IMR-90 (cell line): Measurements from ENCODE around the gene KCNK4. TPM values are rescaled to one million over a fixed set of nuclear protein-coding genes. Genes with fewer than 3 reads are reported as not detected.

Source experiments
- ATAC-seq: fragments of 200-7000 bp; cut with Tn5 transposase; 2 replicates; pipeline ENCODE4 v1.9.1; 2020; ENCODE audit warnings: low read depth, mild to moderate bottlenecking, moderate library complexity
- BruUV-seq: library from RNA; stranded (reverse); fragments of 400-500 nt; replicated peaks from 2 replicates; lab custom pipeline; 2021; lab: Mats Ljungman, UMichigan
- CTCF ChIA-PET: fragments of 300-600 bp; formaldehyde crosslinking; extraction: SDS; loops from one replicate; lab custom pipeline; 2021; ENCODE audit warnings: antibody characterized with exemption; lab: Yijun Ruan, JAX
- POLR2A ChIA-PET: fragments of 300-600 bp; sonication (Branson Sonifier 250); formaldehyde crosslinking; loops from one replicate; lab custom pipeline; 2022; ENCODE audit warnings: antibody characterized with exemption; ENCODE audit not compliant: unreplicated experiment; lab: Charles Lee
- DNase-seq: peaks from one replicate; pipeline ENCODE4 v3.0.0; 2013
- H2AFZ ChIP-seq: replicated peaks from 2 replicates; pipeline ENCODE3; 2013; ENCODE audit warnings: low read length, mild to moderate bottlenecking; ENCODE audit not compliant: poor library complexity
- H2AK5ac ChIP-seq: 2 replicates; pipeline ENCODE4 v1.6.1; 2013; ENCODE audit warnings: low read depth, low read length, inconsistent platforms
- H2AK9ac ChIP-seq: replicated peaks from 2 replicates; pipeline ENCODE3; 2013; ENCODE audit warnings: mild to moderate bottlenecking, low read depth, low read length, moderate library complexity; ENCODE audit not compliant: poor library complexity
- H2BK120ac ChIP-seq: 2 replicates; pipeline ENCODE4 v1.6.1; 2013; ENCODE audit warnings: low read depth, low read length, inconsistent platforms
- H2BK15ac ChIP-seq: 3 replicates; pipeline ENCODE4 v1.6.1; 2013; ENCODE audit warnings: low read depth, low read length, inconsistent platforms
- H2BK20ac ChIP-seq: 2 replicates; pipeline ENCODE4 v1.6.1; 2013; ENCODE audit warnings: low read depth, mild to moderate bottlenecking, inconsistent platforms, low read length, moderate library complexity
- H2BK5ac ChIP-seq: 2 replicates; pipeline ENCODE4 v1.6.1; 2013; ENCODE audit warnings: mild to moderate bottlenecking, low read depth, low read length, inconsistent platforms; ENCODE audit not compliant: poor library complexity, severe bottlenecking
- H3K14ac ChIP-seq: replicated peaks from 2 replicates; pipeline ENCODE4 v1.6.1; 2013; ENCODE audit warnings: low read depth, low read length, inconsistent platforms
- H3K18ac ChIP-seq: 2 replicates; pipeline ENCODE4 v1.6.1; 2013; ENCODE audit warnings: low read depth, low read length, control low read depth
- H3K23ac ChIP-seq: 2 replicates; pipeline ENCODE4 v1.6.1; 2013; ENCODE audit warnings: low read depth, low read length, inconsistent platforms
- H3K27ac ChIP-seq: 2 replicates; pipeline ENCODE4 v1.5.1; 2013; ENCODE audit warnings: mild to moderate bottlenecking, control low read depth, low read length; ENCODE audit not compliant: insufficient read depth
- H3K27me3 ChIP-seq: 2 replicates; pipeline ENCODE4 v1.6.1; 2013; ENCODE audit warnings: low read length; ENCODE audit not compliant: control insufficient read depth, insufficient read depth
- H3K36me3 ChIP-seq: 2 replicates; pipeline ENCODE4 v1.6.1; 2013; ENCODE audit warnings: low read length, mixed read lengths; ENCODE audit not compliant: control insufficient read depth, insufficient read depth
- H3K4ac ChIP-seq: 2 replicates; pipeline ENCODE4 v1.6.1; 2013; ENCODE audit warnings: low read depth, low read length, inconsistent platforms
- H3K4me1 ChIP-seq: 2 replicates; pipeline ENCODE4 v1.6.1; 2013; ENCODE audit warnings: low read length, mixed read lengths; ENCODE audit not compliant: control insufficient read depth, insufficient read depth
- H3K4me2 ChIP-seq: 2 replicates; pipeline ENCODE4 v1.6.1; 2013; ENCODE audit warnings: low read depth, mild to moderate bottlenecking, control low read depth, low read length, moderate library complexity
- H3K4me3 ChIP-seq: 2 replicates; pipeline ENCODE4 v1.5.1; 2013; ENCODE audit warnings: low read depth, mild to moderate bottlenecking, control low read depth, low read length, moderate library complexity; ENCODE audit not compliant: insufficient read depth
- H3K56ac ChIP-seq: 2 replicates; pipeline ENCODE4 v1.6.1; 2013; ENCODE audit warnings: low read length, inconsistent platforms; ENCODE audit not compliant: insufficient read depth; ENCODE audit errors: extremely low read depth
- H3K79me1 ChIP-seq, 2 experiments: 2 replicates each; pipeline ENCODE4 v1.6.1; 2013; ENCODE audit warnings: low read length in 2 of 2, inconsistent platforms in 1 of 2, low read depth in 1 of 2
- H3K9ac ChIP-seq: 2 replicates; pipeline ENCODE4 v1.6.1; 2013; ENCODE audit warnings: low read depth, low read length, control low read depth
- H3K9me1 ChIP-seq: 2 replicates; pipeline ENCODE4 v1.6.1; 2013; ENCODE audit warnings: low read length, inconsistent platforms; ENCODE audit not compliant: insufficient read depth
- H3K9me3 ChIP-seq: 2 replicates; pipeline ENCODE4 v1.6.1; 2013; ENCODE audit warnings: low read length; ENCODE audit not compliant: control insufficient read depth, insufficient read depth
- H4K20me1 ChIP-seq: 2 replicates; pipeline ENCODE4 v1.6.1; 2013; ENCODE audit warnings: low read length, inconsistent platforms; ENCODE audit not compliant: insufficient read depth
- H4K5ac ChIP-seq: 2 replicates; pipeline ENCODE4 v1.6.1; 2013; ENCODE audit warnings: mild to moderate bottlenecking, low read depth, low read length, control low read depth
- H4K8ac ChIP-seq, 2 experiments: 2 replicates each; pipeline ENCODE4 v1.6.1; 2013; ENCODE audit warnings: low read depth in 2 of 2, low read length in 2 of 2, control low read depth in 1 of 2, inconsistent platforms in 1 of 2
- H4K91ac ChIP-seq: 2 replicates; pipeline ENCODE4 v1.6.1; 2013; ENCODE audit warnings: low read depth, low read length, inconsistent platforms; ENCODE audit not compliant: insufficient read depth
- BHLHE40 ChIP-seq: fragments of 150-350 bp; IDR thresholded peaks from 2 replicates; pipeline ENCODE4 v1.6.1; 2016; ENCODE audit warnings: mild to moderate bottlenecking, low read depth, low read length
- CEBPB ChIP-seq: IDR thresholded peaks from 2 replicates; pipeline ENCODE4 v1.6.1; 2012; ENCODE audit warnings: low read depth, low read length, improper control_type of control experiment
- CHD1 ChIP-seq: IDR thresholded peaks from 2 replicates; pipeline ENCODE4 v1.6.1; 2012; ENCODE audit warnings: low read depth, low read length, improper control_type of control experiment
- ELK1 ChIP-seq: fragments of 150-350 bp; IDR thresholded peaks from 2 replicates; pipeline ENCODE4 v1.6.1; 2016; ENCODE audit warnings: low read depth, mild to moderate bottlenecking, low read length, moderate library complexity, borderline replicate concordance
- MAZ ChIP-seq: IDR thresholded peaks from 2 replicates; pipeline ENCODE4 v1.6.1; 2012; ENCODE audit warnings: low read depth, mild to moderate bottlenecking, low read length, improper control_type of control experiment, moderate library complexity, borderline replicate concordance
- MXI1 ChIP-seq: IDR thresholded peaks from 2 replicates; pipeline ENCODE4 v1.6.1; 2012; ENCODE audit warnings: low read depth, mild to moderate bottlenecking, low read length, moderate library complexity, borderline replicate concordance
- NFE2L2 ChIP-seq: fragments of 150-350 bp; IDR thresholded peaks from 2 replicates; pipeline ENCODE4 v1.6.1; 2016; ENCODE audit warnings: low read depth, mild to moderate bottlenecking, low read length
- POLR2A ChIP-seq: IDR thresholded peaks from 2 replicates; pipeline ENCODE4 v1.6.1; 2012; ENCODE audit warnings: mild to moderate bottlenecking, low read depth, low read length
- RAD21 ChIP-seq: IDR thresholded peaks from 2 replicates; pipeline ENCODE4 v1.6.1; 2012; ENCODE audit warnings: low read length, improper control_type of control experiment
- RCOR1 ChIP-seq: IDR thresholded peaks from 2 replicates; pipeline ENCODE4 v1.6.1; 2012; ENCODE audit warnings: mild to moderate bottlenecking, low read length, improper control_type of control experiment; ENCODE audit not compliant: insufficient replicate concordance
- RFX5 ChIP-seq: IDR thresholded peaks from 2 replicates; pipeline ENCODE4 v1.8.0; 2012; ENCODE audit warnings: low read depth, mild to moderate bottlenecking, low read length, moderate library complexity
- USF2 ChIP-seq: fragments of 150-350 bp; IDR thresholded peaks from 2 replicates; pipeline ENCODE4 v1.6.1; 2017; ENCODE audit warnings: mild to moderate bottlenecking, antibody characterized with exemption, low read length, low read depth
- WGBS, 2 experiments: methylation state at CpG; one replicate each; pipeline versions ENCODE4 v1.1.5 to v1.1.7; 2013; ENCODE audit warnings: missing lambda C conversion rate in 2 of 2; ENCODE audit not compliant: insufficient read length in 1 of 2; ENCODE audit errors: extremely low coverage in 2 of 2; 5-methylcytosine and 5-hydroxymethylcytosine counted together
- dilution Hi-C: fragments of 300-500 bp; cut with HindIII; formaldehyde crosslinking; loops from one replicate; pipeline ENCODE4 v1.14.3; 2018; ENCODE audit warnings: low sequenced_read_pairs; ENCODE audit not compliant: unreplicated experiment
- in situ Hi-C: fragments of 300-500 bp; cut with MboI; formaldehyde crosslinking; loops from 3 replicates; pipeline ENCODE4 v1.14.3; 2019; ENCODE audit warnings: low sequenced_read_pairs, inconsistent platforms, mixed read lengths
- intact Hi-C: fragments of 100-400 bp; cut with micrococcal nuclease; formaldehyde crosslinking; loops from 2 replicates; pipeline ENCODE4 v1.10.0; 2022
- polyA plus RNA-seq, 3 experiments: library from polyadenylated mRNA; depleted of rRNA; stranded (reverse); fragments of >200 nt; gene quantifications; 2 replicates each; pipeline ENCODE4 v1.2.3, GENCODE V29; 2012; ENCODE audit warnings: low replicate concordance in 1 of 3
- total RNA-seq: library from RNA; depleted of rRNA; stranded (reverse); fragments of >200 nt; gene quantifications from 2 replicates; pipeline ENCODE4 v1.2.3, GENCODE V29; 2012

The KCNK4 gene
- total and polyA plus RNA-seq, 2 of the 4 experiments (the other 2 are of a cell fraction) = not detected

GRCh38 chr11:64340671-64341335 lies 49.7 kb downstream of the KCNK4 start:
- Histone ChIP-seq H4K5ac (no peak overlapping the region), H3K4me3 (no peak overlapping the region), H3K36me3 (no peaks in the 10 kb centered on the region), H3K14ac (no peak overlapping the region), H2BK120ac (no peak overlapping the region), H2BK5ac (no peak overlapping the region), H2AK5ac (no peak overlapping the region), H3K9ac (no peak overlapping the region), H4K20me1 (no peaks in the 10 kb centered on the region), H3K56ac (no peak overlapping the region), H3K4me1 (peaks cover 6% of the 10 kb centered on the region), H2AFZ (peak overlapping the region; percentile 11), H3K9me1 (no peaks in the 10 kb centered on the region), H3K18ac (no peak overlapping the region), H3K79me1 (no peaks in the 10 kb centered on the region), H2AK9ac (no peak overlapping the region), H4K8ac (no peak overlapping the region), H3K4me2 (no peak overlapping the region), H2BK15ac (no peak overlapping the region), H3K9me3 (no peaks in the 10 kb centered on the region), H3K4ac (no peak overlapping the region), H4K91ac (no peak overlapping the region), H2BK20ac (no peak overlapping the region), H3K27me3 (peaks cover 9% of the 10 kb centered on the region; the same call in 1 of the 2 replicates), H3K27ac (no peak overlapping the region), H3K23ac (no peak overlapping the region)
- no peak for TF ChIP-seq CEBPB
- TF ChIP-seq RCOR1 = no peak
- TF ChIP-seq MXI1 = no peak
- no peak for TF ChIP-seq NFE2L2
- TF ChIP-seq MAZ = no peak
- TF ChIP-seq BHLHE40 = no peak
- TF ChIP-seq RFX5 = no peak
- TF ChIP-seq RAD21 = no peak
- TF ChIP-seq ELK1 = no peak
- TF ChIP-seq POLR2A = no peak
- TF ChIP-seq USF2 = no peak
- TF ChIP-seq CHD1 = no peak
- in situ Hi-C loops = no loop called here
- ATAC-seq (no peak), DNase-seq (no peak)
- BruUV-seq = no TSS peak
- CTCF ChIA-PET = interaction anchor here (0.6 kb wide), 1 partner anchor 14 kb away, joined by 3 read pairs; no protein-coding TSS in a partner anchor
- dilution Hi-C loops = no loop called here
- 41% methylated on average over 9 of the region's 33 CpGs; no CpG with 5 or more reads in 1 of the 2 experiments for WGBS, 2 experiments
- POLR2A ChIA-PET = no interaction called here
- intact Hi-C loops = no loop called here
